Kasumi-1 (cell line): ENCODE results near the gene NOXA1.

Experiments used
- DNase-seq, 2 experiments: peaks; one replicate each; lab custom pipeline; 2025; lab: John Stamatoyannopoulos, UW

Gene NOXA1

GRCh38 chr9:137454597-137455358 lies 31.6 kb downstream of the NOXA1 start:
- no peak for DNase-seq

- DNase-seq, result no peak
Measured at GRCh38 chr9:137455359-137455991, 32.3 kb downstream of the NOXA1 start.

- DNase-seq, result no peak
Measured at GRCh38 chr9:137456061-137456863, 33.1 kb downstream of the NOXA1 start.

- no peak for DNase-seq
Measured at GRCh38 chr9:137456864-137457405, 33.7 kb downstream of the NOXA1 start.

- DNase-seq, result no peak
Measured at GRCh38 chr9:137457406-137458193, 34.4 kb downstream of the NOXA1 start.

GRCh38 chr9:137458194-137459151 lies 35.3 kb downstream of the NOXA1 start:
- DNase-seq, result no peak

- DNase-seq, result peak; percentile 55 to 74
Measured at GRCh38 chr9:137459152-137459600, 36.0 kb downstream of the NOXA1 start, which contains the start of gene NSMF. Gene NSMF, minus strand, starts transcription at chr9:137459334. Its CDS starts 232 bp downstream, at chr9:137459102.

- no peak for DNase-seq
Measured at GRCh38 chr9:137459601-137460362, 36.6 kb downstream of the NOXA1 start.

- DNase-seq, result no peak
Measured at GRCh38 chr9:137460363-137461315, 37.4 kb downstream of the NOXA1 start.

- DNase-seq, result no peak
Measured at GRCh38 chr9:137461316-137461662, 38.1 kb downstream of the NOXA1 start.

GRCh38 chr9:137461663-137462395 lies 38.6 kb downstream of the NOXA1 start:
- peak; percentile 22 to 33 for DNase-seq

- DNase-seq, result no peak
Measured at GRCh38 chr9:137462396-137462985, 39.3 kb downstream of the NOXA1 start.

GRCh38 chr9:137462986-137463930 lies 40.1 kb downstream of the NOXA1 start:
- no peak for DNase-seq

GRCh38 chr9:137463931-137464290 lies 40.7 kb downstream of the NOXA1 start:
- DNase-seq, result no peak

GRCh38 chr9:137464291-137464999 lies 41.3 kb downstream of the NOXA1 start:
- no peak for DNase-seq
